ENCODE results near the gene FNDC3B. TPM values are rescaled to one million over a fixed set of nuclear protein-coding genes. Genes with fewer than 3 reads are reported as not detected.

The FNDC3B gene
- total RNA-seq, 2 donors from 2014 or later = 80.6 to 107 TPM

DNA sequence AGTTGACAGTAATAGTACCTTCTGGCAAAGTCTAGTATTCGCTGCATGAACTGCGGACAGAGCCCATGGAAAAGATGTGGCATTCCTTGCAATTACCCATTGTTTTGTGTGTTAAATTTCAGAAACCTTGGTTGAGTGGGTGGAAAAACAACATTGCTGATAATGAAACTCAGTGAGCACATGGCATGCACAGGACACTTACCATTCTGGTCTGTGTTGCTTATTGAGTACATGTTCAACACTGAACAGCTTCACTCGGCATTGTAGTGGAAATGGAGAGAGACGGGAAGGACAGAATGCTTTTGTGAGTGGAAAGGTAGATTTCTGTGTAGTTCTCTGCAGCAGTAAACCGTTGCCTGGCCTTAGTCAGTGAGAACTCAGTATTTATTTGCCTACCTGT lies 165.3 kb downstream of the FNDC3B start:
- H3K27me3 Mint-ChIP-seq (ENCODE audit: insufficient read depth) = no peaks in the 10 kb centered on the region
- peaks cover 41% of the 10 kb centered on the region for H3K4me1 Mint-ChIP-seq
- no peaks in the 10 kb centered on the region for H3K27me3 ChIP-seq (ENCODE audit: control insufficient read depth, insufficient read depth, low read length, poor library complexity, severe bottlenecking)
- H3K4me3 Mint-ChIP-seq = no peak overlapping the region
- TF ChIP-seq, protein P1, sequence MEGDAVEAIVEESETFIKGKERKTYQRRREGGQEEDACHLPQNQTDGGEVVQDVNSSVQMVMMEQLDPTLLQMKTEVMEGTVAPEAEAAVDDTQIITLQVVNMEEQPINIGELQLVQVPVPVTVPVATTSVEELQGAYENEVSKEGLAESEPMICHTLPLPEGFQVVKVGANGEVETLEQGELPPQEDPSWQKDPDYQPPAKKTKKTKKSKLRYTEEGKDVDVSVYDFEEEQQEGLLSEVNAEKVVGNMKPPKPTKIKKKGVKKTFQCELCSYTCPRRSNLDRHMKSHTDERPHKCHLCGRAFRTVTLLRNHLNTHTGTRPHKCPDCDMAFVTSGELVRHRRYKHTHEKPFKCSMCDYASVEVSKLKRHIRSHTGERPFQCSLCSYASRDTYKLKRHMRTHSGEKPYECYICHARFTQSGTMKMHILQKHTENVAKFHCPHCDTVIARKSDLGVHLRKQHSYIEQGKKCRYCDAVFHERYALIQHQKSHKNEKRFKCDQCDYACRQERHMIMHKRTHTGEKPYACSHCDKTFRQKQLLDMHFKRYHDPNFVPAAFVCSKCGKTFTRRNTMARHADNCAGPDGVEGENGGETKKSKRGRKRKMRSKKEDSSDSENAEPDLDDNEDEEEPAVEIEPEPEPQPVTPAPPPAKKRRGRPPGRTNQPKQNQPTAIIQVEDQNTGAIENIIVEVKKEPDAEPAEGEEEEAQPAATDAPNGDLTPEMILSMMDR (conservative IDR thresholded peaks at IDR 0.05) = no peak
- WGBS, 2 experiments (ENCODE audit: insufficient coverage in 1 of 2, insufficient read length in 1 of 2) = 93 to 97% methylated on average over 5 of the region's 5 CpGs
- H3K36me3 Mint-ChIP-seq (ENCODE audit: low read depth) = peaks cover 44% of the 10 kb centered on the region
- H3K4me1 ChIP-seq (ENCODE audit: control insufficient read depth, insufficient read depth, low read length) = peaks cover 3% of the 10 kb centered on the region
- H3K9ac ChIP-seq (ENCODE audit: extremely low read depth, low read length, poor library complexity, severe bottlenecking) = no peak overlapping the region
- no peak overlapping the region for H3K27ac ChIP-seq (ENCODE audit: low read depth, low read length)
- DNase-seq = no peak
- peaks cover 39% of the 10 kb centered on the region for H3K36me3 ChIP-seq (ENCODE audit: control insufficient read depth, insufficient read depth, low read length)
- no peak overlapping the region for H3K27ac Mint-ChIP-seq
- peaks cover 25% of the 10 kb centered on the region for H3K9me3 ChIP-seq (ENCODE audit: control insufficient read depth, low read length)
- H3K4me3 ChIP-seq (ENCODE audit: low read length) = no peak overlapping the region
- H3K9me3 Mint-ChIP-seq = peaks cover 17% of the 10 kb centered on the region

DNA sequence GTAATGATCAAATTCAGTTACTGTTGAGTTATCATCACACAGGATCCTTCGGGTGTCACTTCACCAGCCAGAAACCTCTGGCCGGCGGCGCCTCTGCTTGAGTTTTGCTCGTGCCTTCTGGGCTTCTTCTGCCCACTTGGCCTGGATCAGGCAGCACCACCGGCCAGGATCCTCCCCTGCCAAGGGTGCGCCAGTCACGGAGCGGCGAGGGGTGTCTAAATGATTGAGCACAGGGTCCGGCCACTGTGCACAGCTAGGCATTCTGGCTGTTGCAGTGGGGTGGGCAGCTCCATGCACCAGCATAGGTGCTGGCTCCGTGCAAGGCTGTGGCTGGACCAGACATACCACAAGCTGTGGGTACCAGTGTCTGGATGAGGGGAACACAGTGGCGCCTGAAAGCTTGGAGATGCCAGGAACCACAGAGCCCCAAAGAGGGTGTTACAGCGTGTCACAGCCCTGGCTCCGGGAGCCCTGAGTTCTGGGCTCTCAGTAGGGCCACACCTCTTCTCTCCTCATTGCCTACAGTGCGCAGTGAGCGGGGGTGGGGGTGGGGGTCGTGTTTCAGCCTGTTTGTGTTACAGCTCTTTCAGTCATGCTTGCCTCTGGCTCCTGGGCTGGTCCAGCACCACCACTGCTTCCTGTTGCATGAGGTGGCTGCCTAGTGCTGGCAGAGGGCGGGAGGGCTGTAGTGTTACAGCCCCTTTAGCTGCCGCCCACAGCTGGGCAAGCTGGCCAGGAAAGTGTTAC lies 169.4 kb downstream of the FNDC3B start:
- H3K27me3 Mint-ChIP-seq (ENCODE audit: insufficient read depth) = no peaks in the 10 kb centered on the region
- Histone ChIP-seq H3K9ac (ENCODE audit: extremely low read depth, low read length, poor library complexity, severe bottlenecking) (no peak overlapping the region), H3K36me3 (ENCODE audit: control insufficient read depth, insufficient read depth, low read length) (peaks cover 56% of the 10 kb centered on the region), H3K27ac (ENCODE audit: low read depth, low read length) (no peak overlapping the region), H3K9me3 (ENCODE audit: control insufficient read depth, low read length) (peaks cover 25% of the 10 kb centered on the region), H3K27me3 (ENCODE audit: control insufficient read depth, insufficient read depth, low read length, poor library complexity, severe bottlenecking) (no peaks in the 10 kb centered on the region), H3K4me1 (ENCODE audit: control insufficient read depth, insufficient read depth, low read length) (peaks cover 8% of the 10 kb centered on the region), H3K4me3 (ENCODE audit: low read length) (no peak overlapping the region)
- H3K36me3 Mint-ChIP-seq (ENCODE audit: low read depth) = peaks cover 37% of the 10 kb centered on the region
- DNase-seq = peak; percentile 63
- H3K4me1 Mint-ChIP-seq = peaks cover 24% of the 10 kb centered on the region
- H3K9me3 Mint-ChIP-seq = peaks cover 17% of the 10 kb centered on the region
- H3K27ac Mint-ChIP-seq = peak overlapping the region; percentile 21
- no peak overlapping the region for H3K4me3 Mint-ChIP-seq
- WGBS, 2 experiments (ENCODE audit: insufficient coverage in 1 of 2, insufficient read length in 1 of 2) = 85 to 90% methylated on average over 11 to 20 of the region's 20 CpGs
- TF ChIP-seq, protein P1 (conservative IDR thresholded peaks at IDR 0.05) = no peak

DNA sequence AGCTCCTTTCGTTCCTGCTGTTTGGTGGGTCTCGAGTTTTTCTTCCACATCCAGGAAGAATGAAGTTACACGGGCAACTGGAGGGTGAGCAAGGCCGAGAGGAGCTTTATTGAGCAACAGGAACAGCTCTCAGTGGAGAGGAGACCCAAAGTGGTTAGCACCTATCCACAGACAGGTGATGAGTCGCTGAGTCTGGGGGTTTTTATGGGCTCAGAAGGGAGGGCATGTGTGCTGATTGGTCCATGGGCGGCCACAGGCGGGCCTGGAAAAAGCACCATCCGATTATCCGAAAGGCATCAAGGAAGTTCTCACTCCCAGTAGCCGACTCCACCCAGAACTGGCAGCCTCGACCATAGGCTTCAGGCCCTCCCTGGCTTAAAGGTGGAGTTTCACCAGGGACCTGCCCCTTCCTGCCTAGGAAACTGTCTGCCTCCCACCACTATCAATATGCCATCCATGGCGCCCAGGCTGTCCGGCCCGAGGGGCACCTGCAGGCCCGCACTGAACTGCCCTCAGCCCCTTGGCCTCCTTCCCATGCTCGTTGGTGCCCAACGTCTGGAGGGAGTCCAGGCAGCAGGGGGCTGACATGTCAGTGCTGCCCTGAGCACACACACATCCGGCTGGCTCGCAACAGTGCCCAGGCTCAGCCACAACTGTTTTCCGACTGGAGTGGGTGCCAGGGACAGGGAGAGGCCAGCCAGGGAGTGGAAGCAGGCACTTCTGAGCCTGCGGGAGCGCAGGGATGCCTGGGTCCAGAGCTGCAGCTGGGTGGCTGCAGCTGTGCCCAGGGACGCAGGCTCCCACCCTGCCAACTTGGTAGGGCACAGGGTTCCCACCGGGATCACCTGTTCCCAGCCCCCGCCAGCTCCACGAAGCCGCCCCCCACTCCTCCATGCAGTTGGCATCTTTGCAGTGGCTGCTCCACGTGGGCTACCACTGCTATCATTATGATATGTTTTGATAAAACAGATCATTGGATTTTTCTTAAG lies 170.2 kb downstream of the FNDC3B start:
- H3K36me3 ChIP-seq (ENCODE audit: control insufficient read depth, insufficient read depth, low read length) = peaks cover 53% of the 10 kb centered on the region

More for the DNA sequence above, 170.2 kb downstream of the FNDC3B start:
- no peak overlapping the region for H3K9ac ChIP-seq (ENCODE audit: extremely low read depth, low read length, poor library complexity, severe bottlenecking)
- 94 to 95% methylated on average over 16 to 28 of the region's 28 CpGs for WGBS, 2 experiments (ENCODE audit: insufficient coverage in 1 of 2, insufficient read length in 1 of 2)
- peaks cover 19% of the 10 kb centered on the region for H3K9me3 ChIP-seq (ENCODE audit: control insufficient read depth, low read length)
- peak; percentile 59 for DNase-seq
- H3K36me3 Mint-ChIP-seq (ENCODE audit: low read depth) = peaks cover 30% of the 10 kb centered on the region
- H3K27ac ChIP-seq (ENCODE audit: low read depth, low read length) = no peak overlapping the region
- no peak overlapping the region for H3K4me3 ChIP-seq (ENCODE audit: low read length)
- peaks cover 8% of the 10 kb centered on the region for H3K4me1 ChIP-seq (ENCODE audit: control insufficient read depth, insufficient read depth, low read length)
- TF ChIP-seq, protein P1 (conservative IDR thresholded peaks at IDR 0.05) = no peak
- no peak overlapping the region for H3K4me3 Mint-ChIP-seq
- peaks cover 30% of the 10 kb centered on the region for H3K4me1 Mint-ChIP-seq
- no peaks in the 10 kb centered on the region for H3K27me3 ChIP-seq (ENCODE audit: control insufficient read depth, insufficient read depth, low read length, poor library complexity, severe bottlenecking)
- peaks cover 13% of the 10 kb centered on the region for H3K9me3 Mint-ChIP-seq
- H3K27me3 Mint-ChIP-seq (ENCODE audit: insufficient read depth) = no peaks in the 10 kb centered on the region
- peak overlapping the region; percentile 21 for H3K27ac Mint-ChIP-seq

Measured in endodermal cell (in vitro differentiated cells).